GOT3 (cell line): ENCODE results near the gene KCTD5.
A peak's percentile ranks its signal among the peaks of the same experiment; 100 is the strongest.
"Not testable (repeated sequence)": the region's sequence is repeated elsewhere in the genome, so short reads cannot be mapped to it uniquely, and the experiment has no call there.

ENCODE experiments used
- DNase-seq: peaks from one replicate; lab custom pipeline; 2025; ENCODE audit warnings: mixed read lengths; lab: John Stamatoyannopoulos, UW

Gene KCTD5

GRCh38 chr16:2682209-2683021 is at the start of gene KCTD5:
Gene KCTD5, plus strand, starts transcription at chr16:2682523. Its CDS starts 26 bp downstream, at chr16:2682549.
- peak; percentile 86 for DNase-seq

- not testable (repeated sequence) for DNase-seq
These were observed 43.1 kb upstream of the KCTD5 start for GRCh38 chr16:2639071-2639721.

- DNase-seq: not testable (repeated sequence)
These were observed 42.6 kb upstream of the KCTD5 start for GRCh38 chr16:2639722-2640072.

- DNase-seq: not testable (repeated sequence)
These were observed 39.8 kb upstream of the KCTD5 start for GRCh38 chr16:2642561-2642960.

- not testable (repeated sequence) for DNase-seq
These were observed 37.4 kb upstream of the KCTD5 start for GRCh38 chr16:2644754-2645453.

GRCh38 chr16:2651268-2651871 is 31.0 kb upstream of the KCTD5 start:
- DNase-seq: not testable (repeated sequence)

- not testable (repeated sequence) for DNase-seq
These were observed 28.4 kb upstream of the KCTD5 start for GRCh38 chr16:2653915-2654314.

GRCh38 chr16:2654949-2655348 is 27.4 kb upstream of the KCTD5 start:
- DNase-seq: not testable (repeated sequence)

- no peak for DNase-seq
These were observed 25.3 kb upstream of the KCTD5 start for GRCh38 chr16:2656985-2657384.

GRCh38 chr16:2657803-2658202 is 24.5 kb upstream of the KCTD5 start:
- DNase-seq: not testable (repeated sequence)

GRCh38 chr16:2659560-2659959 is 22.8 kb upstream of the KCTD5 start:
- DNase-seq: not testable (repeated sequence)

GRCh38 chr16:2660014-2660662 is 22.2 kb upstream of the KCTD5 start:
- DNase-seq: not testable (repeated sequence)

- DNase-seq: not testable (repeated sequence)
These were observed 21.5 kb upstream of the KCTD5 start for GRCh38 chr16:2660755-2661373.

- DNase-seq: no peak
These were observed 18.5 kb upstream of the KCTD5 start for GRCh38 chr16:2663553-2664546.

GRCh38 chr16:2664574-2664982 is 17.7 kb upstream of the KCTD5 start:
- no peak for DNase-seq

- DNase-seq: not testable (repeated sequence)
These were observed 15.7 kb upstream of the KCTD5 start for GRCh38 chr16:2666671-2667070.

GRCh38 chr16:2669587-2669986 is 12.7 kb upstream of the KCTD5 start:
- not testable (repeated sequence) for DNase-seq

GRCh38 chr16:2670017-2670416 is 12.3 kb upstream of the KCTD5 start:
- not testable (repeated sequence) for DNase-seq

- DNase-seq: not testable (repeated sequence)
These were observed 11.1 kb upstream of the KCTD5 start for GRCh38 chr16:2671193-2671592.

GRCh38 chr16:2671741-2672140 is 10.6 kb upstream of the KCTD5 start:
- DNase-seq: no peak
